HG03039 (cell line): ENCODE results near the gene MYBPC3.

Experiments used
- ATAC-seq: cut with Tn5 transposase; IDR thresholded peaks from one replicate; pipeline ENCODE4 v1.9.1; 2021; ENCODE audit warnings: mild to moderate bottlenecking, moderate library complexity; ENCODE audit not compliant: unreplicated experiment

MYBPC3 gene

DNA sequence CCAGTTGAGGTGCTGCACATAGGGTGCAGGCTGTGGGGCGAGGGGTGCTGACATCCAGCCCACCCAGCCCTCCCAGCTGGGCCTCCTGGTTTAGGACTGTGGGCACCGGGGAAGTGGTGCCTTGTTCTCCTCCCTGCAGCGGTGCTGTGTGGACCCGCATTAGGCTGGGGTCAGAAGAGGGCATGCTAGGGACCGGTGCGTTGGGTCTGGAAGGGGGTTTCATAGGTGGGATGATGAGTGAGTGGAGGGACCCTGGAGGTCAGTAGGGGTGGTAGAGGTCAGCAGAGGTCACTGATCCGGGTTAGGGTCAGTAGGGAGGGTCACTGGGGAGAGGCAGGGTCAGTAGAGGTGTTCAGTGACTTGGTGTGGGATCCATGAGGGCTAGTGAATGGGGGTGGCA, 6.7 kb upstream of the MYBPC3 start:
- no peak for ATAC-seq

DNA sequence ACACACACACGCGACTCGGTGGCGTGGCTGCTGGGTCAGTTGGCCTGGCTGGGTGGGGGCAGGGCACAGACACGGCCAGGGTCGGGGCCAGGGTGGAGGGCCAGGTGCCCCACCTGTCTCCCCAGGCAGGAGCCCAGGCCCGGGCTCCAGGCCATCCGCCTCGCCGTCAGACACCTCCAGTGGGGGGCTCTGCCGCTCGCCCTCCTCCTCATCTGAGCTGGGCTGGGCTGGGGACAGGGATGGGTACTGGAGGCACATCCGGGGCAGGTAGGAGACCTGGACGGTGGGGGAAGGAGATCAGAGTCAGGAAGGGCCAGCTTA, 6.2 kb upstream of the MYBPC3 start:
- ATAC-seq: no peak

DNA sequence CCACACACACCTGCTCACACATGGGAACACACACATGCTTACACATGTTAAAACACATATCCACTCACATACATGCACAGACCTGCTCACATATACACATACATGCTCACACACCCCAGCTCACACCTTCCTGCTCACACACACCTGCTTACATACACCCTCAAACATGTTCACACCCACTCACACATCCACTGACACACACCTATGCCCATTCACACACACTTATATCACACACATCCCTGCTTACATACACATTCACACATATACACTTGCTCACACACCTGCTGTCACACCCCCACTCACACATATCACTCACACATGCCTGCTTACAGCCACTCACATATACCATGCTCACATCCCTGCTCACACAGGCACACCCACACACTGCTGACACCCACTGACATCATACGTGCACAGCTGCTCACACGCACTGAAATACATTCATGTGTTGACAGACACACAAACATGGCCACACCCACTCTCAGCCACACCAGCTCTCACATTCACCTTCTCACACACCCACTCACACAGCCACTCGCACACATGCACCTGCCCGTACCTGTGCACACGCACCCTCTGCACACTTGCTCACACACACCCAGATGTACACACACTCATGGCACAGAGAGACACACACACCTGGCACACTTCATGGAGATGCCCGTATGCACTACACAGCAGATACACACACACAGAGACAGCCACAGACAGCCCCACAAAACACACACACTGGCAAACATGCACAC, 5.7 kb upstream of the MYBPC3 start:
- ATAC-seq: no peak

DNA sequence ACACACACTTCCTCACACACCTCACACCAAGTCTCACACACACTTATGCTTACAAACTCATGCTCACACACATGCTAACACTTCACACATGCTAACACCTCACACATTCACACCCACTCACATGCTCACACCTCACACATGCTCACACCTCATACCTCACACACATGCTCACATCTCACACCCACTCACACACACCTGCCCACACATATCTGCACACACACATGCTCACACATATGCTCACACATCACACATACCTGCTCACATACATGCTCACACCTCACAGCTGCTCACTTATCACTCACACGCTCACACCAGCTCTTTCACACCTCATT, 4.5 kb upstream of the MYBPC3 start:
- no peak for ATAC-seq

DNA sequence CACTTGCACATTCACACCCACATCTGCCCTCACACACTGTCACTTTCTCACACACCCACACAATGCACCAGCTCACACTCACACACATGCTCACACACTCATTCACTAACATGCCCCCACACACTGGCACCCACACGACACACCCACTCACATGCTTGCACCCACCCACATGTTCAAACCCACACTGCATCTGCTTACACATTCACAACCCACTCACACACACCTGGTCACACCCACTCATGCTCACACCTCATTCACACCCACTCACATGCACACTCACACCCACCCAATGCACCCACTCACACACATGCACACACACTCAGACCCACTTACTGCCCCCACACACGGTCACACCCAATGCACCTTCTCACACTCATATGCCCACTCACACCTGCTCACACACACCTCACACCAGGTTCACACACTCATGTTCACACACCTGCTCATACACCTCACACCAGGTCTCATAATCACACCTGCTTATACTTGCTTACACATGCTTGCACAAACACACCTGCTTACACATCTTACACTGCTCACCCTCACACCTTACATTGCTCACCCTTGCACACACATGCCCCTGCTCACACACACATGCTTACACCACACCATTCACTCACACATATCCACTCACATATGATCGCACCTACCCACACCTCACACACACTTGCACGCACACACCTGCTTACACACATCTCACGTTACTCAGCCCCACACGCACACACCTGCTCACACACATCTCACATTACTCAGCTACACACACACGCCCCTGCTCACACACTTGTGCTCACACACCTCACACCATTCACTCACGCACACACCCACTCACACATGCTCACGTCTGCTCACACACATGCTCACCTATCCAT, 3.9 kb upstream of the MYBPC3 start:
- no peak for ATAC-seq

DNA sequence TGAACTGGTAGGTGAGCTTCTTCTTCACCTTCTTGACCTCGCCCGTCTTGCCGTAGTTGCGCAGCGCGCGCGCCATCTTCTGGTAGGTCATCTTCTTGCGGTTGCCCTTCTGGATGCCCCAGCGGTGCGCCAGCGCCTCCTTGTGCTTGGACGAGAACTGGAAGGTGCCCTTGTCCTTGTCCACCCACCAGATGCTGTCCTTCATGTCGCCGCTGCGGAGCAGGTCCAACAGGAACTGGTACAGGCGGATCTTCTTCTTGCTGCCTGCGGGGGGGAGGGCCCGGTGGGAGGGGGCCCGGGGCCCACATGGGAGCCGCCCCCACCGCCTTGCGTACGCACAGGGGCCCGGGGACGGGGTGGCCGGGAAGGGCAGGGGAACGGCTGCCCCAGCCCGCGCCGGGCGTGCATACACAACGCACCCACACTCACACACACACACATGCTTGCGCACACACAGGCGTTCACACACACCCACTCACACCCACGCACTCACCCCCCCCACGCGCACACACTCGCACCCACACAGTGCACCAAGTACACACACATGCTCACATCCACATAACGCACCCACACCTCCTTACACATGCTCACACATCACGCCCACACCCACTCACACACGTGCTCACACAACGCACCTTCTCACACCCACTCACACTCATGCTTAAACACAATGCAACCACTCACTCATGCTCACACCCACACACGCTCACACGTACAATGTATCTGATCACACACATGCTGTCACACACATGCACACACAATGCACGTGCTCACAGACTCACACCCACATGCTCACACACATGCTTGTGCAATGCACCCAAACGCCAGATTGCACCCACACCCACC, 3.0 kb upstream of the MYBPC3 start:
- ATAC-seq: no peak

DNA sequence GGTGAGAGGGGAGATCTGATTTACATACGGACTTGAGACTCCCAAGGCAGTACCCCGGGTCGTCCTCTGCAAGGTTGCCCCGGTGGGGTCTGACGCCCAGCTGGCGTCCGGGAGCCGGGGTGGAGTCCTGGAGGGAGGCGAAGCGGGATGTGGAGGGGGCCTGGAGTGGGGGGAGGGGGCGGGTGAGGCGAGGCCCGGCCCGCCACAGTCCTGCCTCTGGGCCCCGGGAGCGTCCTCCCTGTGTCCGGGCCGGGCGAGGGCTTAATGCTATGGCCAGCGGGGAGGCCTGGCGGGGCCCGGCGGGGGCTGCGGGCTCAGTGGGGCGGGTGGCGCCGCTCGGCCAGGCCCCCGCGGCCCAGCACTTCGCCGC, 2.4 kb upstream of the MYBPC3 start:
- ATAC-seq: no peak

DNA sequence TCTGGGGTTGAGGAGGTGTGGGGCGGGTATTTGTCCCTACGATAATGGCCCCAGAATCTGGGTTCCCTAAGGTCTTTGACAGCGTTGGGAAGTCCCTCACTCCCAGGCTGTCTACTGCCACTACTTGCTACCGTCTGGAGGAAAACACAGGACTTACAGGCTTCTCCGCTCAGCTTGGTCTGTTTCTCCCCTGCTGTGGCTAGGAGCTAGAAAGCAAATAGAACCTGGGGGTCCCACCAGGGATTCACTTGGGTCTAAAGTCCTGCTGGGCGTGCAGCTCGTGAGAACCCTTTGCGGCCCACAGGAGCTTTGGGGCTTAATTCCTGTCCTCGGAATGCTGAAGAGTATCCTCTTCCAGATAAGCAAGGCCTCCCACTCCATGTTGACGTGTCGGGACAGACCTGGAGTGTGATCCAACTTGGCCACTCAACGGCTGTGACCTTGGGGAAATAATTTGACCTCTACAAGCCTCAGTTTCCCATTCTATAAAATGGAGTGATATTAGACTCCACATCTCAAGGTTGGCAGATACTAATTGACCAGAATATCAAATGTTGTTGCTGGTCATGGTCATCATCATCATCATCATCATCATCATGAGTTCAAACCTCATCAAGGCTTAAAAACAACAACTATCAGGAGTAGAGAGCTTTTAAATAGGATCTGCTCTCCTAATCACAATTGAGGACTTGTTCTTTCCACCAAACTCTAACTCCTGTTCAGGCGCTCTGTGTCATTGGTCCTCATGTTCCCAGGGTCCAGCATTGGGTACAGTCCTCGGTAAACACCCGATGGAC, 1.7 kb upstream of the MYBPC3 start:
- no peak for ATAC-seq

DNA sequence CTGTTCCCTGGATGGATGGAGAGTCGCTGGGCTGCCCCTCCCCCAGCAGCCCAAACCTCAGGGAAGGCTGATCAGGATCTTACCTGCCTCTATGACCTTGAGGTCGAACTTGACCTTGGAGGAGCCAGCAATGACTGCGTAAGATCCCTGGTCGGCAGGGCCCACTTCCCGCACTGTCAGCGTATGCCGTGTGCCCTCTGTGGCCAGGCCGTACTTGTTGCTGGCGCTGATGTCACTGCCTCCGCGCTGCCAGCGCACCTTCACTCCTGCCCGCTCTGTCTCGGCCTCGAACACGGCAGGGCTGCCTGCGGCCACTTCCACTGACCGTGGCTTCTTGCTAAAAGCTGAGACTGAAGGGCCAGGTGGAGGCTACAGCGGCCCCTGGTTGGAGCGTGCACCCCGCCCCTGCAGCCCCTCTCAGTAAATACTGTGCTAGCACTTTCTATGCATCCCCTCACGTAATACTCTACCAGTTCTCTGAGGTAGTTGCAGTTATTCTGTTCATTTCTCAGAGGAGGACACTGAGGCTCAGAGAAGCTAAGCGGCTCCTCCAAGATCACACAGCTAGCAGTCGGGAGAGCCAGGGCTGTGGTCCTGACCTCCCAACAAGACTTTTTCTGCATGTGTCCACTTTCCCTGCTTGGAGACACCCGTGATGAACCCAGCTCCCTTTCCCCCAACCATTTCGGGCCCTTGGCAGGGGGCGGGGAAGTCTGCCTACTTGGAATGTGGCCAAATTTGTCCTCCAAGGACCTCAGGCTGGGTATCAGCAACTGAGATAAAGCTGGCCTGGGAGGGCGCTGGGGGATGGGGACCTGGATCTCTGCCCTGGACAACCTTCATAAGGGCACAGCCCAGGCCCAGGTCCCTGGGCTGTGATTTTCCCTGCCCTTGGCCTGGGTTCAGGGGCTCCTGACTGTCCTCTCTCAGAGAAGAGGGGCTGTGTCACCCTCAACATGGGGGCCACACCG, 1.1 kb downstream of the MYBPC3 start:
- ATAC-seq: no peak

DNA sequence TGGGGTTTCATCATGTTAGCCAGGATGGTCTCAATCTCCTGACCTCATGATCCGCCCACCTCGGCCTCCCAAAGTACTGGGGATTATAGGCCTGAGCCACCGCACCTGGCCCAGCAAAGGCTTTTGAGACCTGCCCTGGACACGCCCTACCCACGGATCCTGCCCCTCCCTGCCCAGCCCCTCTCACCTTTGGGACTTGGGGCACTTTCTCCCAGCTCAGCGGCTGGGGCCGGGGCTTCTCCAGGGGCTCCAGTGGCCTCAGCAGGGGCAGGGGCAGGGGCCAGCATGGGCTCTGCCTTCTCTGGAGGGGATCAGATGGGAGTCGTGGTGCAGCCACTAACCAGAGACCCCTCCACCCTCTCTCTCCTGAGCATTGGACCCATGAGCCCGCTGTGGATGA, 2.2 kb downstream of the MYBPC3 start:
- no peak for ATAC-seq

DNA sequence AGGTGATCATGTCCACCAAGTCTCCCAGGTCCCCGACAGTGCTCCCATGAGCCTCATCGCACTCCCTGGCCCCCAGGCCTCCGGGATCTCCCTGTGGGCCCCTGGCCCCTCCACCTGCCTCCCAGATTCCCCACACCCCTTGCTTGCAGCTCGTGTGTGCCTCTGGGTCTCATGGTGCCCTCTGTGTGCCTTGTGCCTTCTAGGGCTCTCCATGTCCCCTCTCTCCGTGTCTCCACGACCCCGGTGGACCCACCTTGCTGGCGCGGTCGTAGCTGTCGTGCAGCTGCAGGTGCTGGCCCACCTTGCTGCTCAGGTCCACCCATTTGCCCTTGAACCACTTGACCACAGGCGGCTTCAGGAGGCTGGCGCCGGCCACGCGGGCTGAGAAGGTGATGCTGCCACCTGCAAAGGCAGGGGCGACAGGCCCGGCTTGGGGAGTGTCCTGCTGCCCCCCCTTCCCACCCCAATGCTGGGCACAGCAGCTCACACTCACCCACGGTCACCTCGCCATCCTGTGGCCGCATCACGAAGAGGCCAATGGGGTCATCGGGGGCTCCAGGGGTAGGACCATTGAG, 2.9 kb downstream of the MYBPC3 start:
- ATAC-seq: no peak

DNA sequence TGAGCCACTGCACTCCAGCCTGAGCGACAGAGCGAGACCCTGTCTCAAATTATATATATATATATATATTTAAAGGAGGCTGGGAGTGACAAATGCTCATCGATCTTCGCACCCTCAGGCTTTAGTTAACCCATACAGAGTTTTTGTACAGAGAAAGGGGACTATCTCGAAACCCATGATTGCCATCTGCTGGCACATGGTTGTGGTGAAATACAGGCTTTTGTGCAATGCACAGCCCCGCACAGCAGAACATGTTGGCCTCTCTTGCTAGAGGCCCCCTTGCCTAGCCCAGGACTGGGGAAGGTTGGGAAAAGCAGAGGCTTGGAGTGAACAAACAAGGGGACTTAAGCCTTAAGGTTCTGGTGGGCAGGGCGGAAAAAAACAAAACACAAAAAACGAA, 3.6 kb downstream of the MYBPC3 start:
- ATAC-seq: no peak

DNA sequence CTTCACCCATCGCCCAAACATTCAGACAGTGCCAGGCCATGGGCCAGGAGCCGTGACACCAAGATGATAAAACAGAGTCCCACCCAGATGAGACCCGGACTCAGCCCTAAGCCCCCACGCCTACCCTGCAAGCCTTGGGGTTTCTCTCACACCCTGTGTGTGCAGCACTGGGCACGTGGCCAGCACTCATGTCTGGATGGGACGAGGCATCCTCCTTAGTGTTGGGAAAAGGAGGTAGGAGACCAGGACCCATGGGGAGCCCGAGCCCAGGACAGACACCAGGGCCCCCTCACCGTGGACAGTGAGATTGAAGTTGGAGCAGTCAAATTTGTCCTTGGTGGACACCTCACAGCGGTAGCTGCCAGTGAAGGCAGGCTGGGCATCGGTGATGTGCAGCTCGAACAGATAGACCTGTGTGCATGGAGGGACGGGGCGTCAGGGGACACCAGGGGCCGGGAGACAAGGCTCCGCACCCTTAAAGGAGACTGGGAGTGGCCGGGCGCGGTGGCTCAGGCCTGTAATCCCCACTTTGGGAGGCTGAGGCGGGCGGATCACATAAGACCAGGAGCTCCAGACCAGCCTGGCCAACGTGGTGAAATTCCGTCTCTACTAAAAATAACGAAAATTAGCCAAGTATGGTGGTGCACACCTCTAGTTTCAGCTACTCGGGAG, 4.2 kb downstream of the MYBPC3 start:
- no peak for ATAC-seq

DNA sequence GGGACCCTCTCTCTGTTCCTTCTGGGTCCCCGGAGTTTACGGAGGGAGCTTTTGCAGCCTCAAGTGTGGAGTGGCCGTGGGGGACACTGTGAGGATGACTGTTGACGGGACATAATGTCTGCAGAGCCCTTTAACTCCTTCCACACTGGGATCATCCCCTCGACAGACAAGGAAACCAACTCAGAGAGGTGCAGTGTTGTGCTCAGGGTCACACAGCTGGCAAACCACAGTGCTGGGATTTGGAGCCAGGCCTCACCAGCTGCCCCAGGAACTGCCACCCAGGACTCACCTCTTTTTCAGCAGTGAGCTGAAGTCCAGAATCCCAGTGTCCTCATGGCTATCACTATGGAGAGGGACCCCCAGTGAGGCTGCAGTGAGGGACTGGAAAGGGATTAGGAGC, 5.4 kb downstream of the MYBPC3 start:
- no peak for ATAC-seq

DNA sequence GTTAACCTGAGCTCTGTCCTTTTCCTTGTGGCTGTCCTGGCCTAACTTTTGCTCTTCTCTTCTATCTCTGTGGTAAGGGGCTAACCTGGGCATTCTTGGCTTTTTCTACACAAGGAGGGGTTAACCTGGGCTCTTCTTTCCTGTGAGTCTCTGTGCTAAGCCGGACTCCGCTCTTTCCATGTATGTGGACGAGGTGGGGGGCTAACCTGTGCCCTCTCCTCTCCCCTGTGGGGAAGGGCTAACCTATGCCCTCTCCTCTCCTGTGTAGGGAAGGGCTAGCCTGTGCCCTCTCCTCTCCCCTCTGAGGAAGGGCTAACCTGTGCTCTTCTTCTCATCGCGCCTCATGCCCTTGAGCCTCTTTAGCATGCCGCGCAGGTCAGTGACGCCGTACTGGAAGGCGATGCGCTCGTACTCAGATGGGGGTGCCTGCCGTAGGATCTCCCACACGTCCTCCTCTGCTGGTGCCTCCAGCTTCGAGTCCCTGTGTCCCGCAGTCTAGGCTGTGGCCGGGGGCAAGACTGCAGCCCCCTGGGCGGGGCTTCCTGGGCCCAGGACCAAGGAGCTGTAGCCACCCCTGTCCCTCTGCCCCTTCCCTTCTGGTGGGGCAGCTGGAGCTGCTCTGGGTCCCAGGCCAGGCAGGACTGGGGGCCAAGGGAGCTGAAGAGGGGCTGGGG, 6.5 kb downstream of the MYBPC3 start:
- no peak for ATAC-seq

DNA sequence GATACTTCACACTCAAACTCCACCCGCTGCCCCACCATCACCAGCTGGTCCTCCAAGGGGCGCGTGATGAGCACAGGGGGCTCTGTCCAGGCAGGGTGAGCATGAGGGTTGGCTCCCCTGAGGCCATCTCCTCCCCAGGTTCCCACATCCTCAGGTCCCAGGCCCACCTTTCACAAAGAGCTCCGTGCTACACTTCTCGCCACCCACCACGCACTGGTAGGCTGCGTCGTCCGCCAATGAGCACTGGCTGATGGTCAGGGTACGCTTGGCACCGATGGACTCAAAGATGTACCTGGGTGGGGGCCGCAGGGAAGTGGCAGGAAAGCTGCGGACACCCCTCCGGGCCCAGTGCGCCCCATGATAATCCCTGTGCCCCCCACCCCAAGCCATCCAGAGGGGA, 9.6 kb downstream of the MYBPC3 start:
- no peak for ATAC-seq

DNA sequence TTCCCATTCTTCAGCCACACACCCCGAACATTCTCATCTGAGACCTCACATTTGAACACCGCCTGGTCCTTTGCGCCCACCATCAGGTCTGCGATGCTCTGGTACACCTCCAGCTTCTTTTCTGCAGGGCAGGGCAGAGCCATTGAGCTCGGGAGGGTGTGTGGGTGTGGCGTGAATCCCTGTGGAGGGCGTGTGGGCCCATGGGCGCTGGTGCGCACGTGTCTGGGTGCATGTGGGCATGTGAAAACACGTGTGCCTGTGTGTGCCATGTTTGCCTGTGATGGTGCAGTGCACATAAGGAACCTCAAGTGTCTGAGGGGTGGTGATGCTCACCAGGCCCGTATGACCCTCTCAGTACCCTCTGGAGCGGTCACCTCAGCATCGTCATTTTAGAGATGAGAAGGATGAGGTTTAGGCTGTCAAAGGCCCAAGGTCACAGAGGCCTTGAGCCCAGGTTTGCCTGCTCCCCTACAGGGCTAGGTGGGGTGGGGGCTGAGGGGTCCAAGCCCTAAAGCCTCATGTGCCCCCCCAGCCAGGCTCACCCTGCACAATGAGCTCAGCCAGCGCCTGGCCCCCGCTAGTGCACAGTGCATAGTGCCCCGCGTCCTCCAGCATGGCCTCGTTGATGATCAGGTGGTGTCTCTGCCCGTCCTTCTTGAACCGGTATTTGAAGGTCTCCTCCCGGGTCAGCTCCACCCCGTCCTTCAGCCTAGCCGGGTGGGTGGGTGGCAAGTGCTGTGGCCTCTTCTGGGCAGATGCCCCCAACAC, 10.3 kb downstream of the MYBPC3 start:
- ATAC-seq: no peak
